Right lobe of liver (tissue), 6 donors: ENCODE data around the gene USB1. TPM values are rescaled to one million over a fixed set of nuclear protein-coding genes. Genes with fewer than 3 reads are reported as not detected.

Experiments
- ATAC-seq, 4 donors: fragments of 200-7000 bp; cut with Tn5 transposase; one replicate each; pipeline ENCODE4 v1.9.1; 2020; ENCODE audit warnings: mild to moderate bottlenecking in 4 of 4, moderate library complexity in 4 of 4
- DNase-seq, 3 donors: peaks; one replicate each; pipeline ENCODE4 v3.0.0-alpha.2; 2020
- H3K27ac ChIP-seq, 3 donors: fragments of 200-600 bp; one replicate each; pipeline ENCODE4 v1.8.0; 2022
- H3K27me3 ChIP-seq, 2 donors: fragments of 200-600 bp; one replicate each; pipeline ENCODE4 v1.8.0; 2022
- H3K36me3 ChIP-seq, 4 donors: fragments of 200-600 bp; sonication (generic) in 1 of 4; one replicate each; pipeline versions ENCODE4 v1.5.1 to v1.8.0; 2017 to 2022; ENCODE audit warnings: control low read depth in 1 of 4
- H3K4me1 ChIP-seq, 4 donors: fragments of 200-600 bp; sonication (generic) in 1 of 4; one replicate each; pipeline versions ENCODE4 v1.5.1 to v1.8.0; 2017 to 2022; ENCODE audit warnings: control low read depth in 1 of 4
- H3K4me3 ChIP-seq, 3 donors: fragments of 200-600 bp; one replicate each; pipeline ENCODE4 v1.8.0; 2022
- H3K9me3 ChIP-seq, 4 donors: fragments of 200-600 bp; sonication (generic) in 1 of 4; one replicate each; pipeline versions ENCODE4 v1.5.1 to v1.8.0; 2017 to 2022; ENCODE audit warnings: control low read depth in 1 of 4
- CTCF ChIP-seq, 4 donors: fragments of 200-600 bp in 3 of 4; fragments of 450-650 bp in 1 of 4; IDR thresholded peaks; one replicate each; pipeline versions ENCODE4 v1.5.1 to v1.8.0; 2016 to 2022; ENCODE audit warnings: antibody characterized with exemption in 4 of 4, mild to moderate bottlenecking in 2 of 4
- POLR2A ChIP-seq: fragments of 450-650 bp; IDR thresholded peaks from one replicate; pipeline ENCODE4 v1.6.1; 2017; ENCODE audit warnings: antibody characterized with exemption, mild to moderate bottlenecking
- WGBS: methylation state at CpG from one replicate; pipeline ENCODE4 v1.1.6; 2018; ENCODE audit warnings: low coverage, low lambda C conversion rate; ENCODE audit not compliant: insufficient coverage; ENCODE audit errors: missing lambda C conversion rate; 5-methylcytosine and 5-hydroxymethylcytosine counted together
- intact Hi-C, 2 donors: fragments of 100-400 bp; cut with DNase I; formaldehyde crosslinking; loops; one replicate each; pipeline versions ENCODE4 v1.11.2 to v1.14.1; 2022
- total RNA-seq, 6 experiments: library from RNA; depleted of rRNA in 2 of 6; stranded (reverse); fragments of >200 nt in 2 of 6; fragmentation: NEBNext Ultra II Directional in 3 of 6; extraction: Animal tissue kit (Norgen Biotek cat#: 25700) in 3 of 6; gene quantifications; one replicate each; pipeline versions ENCODE4 v1.1.0 to v1.2.4, GENCODE V29; 2016 to 2023
- donor health status: DM: no; HTN: yes; CAD: no.
- donor health status: DM: no; HTN: no; CAD: no.
- donor health status: DM: no; HTN: no; CAD: no.
- donor health status: DM: no; HTN: yes; CAD: no.
- donor health status: DM: no; HTN: yes; CAD: no.

The USB1 gene
- total RNA-seq, 6 experiments from 2014 or later = 20.6 to 63.3 (median 25.9) TPM

GRCh38 chr16:58048494-58049231 is 47.5 kb downstream of the USB1 start:
- ATAC-seq = no peak
- no peaks in the 10 kb centered on the region for H3K9me3 ChIP-seq
- H3K4me1 ChIP-seq = no peaks in the 10 kb centered on the region
- DNase-seq = no peak
- H3K36me3 ChIP-seq = peaks cover 0 to 5% (median 2%) of the 10 kb centered on the region in 4 donors
- WGBS = 100% methylated on average over 1 of the region's 13 CpGs
- H3K27ac ChIP-seq = no peak overlapping the region
- TF ChIP-seq POLR2A = no peak
- TF ChIP-seq CTCF (IDR thresholded peaks at IDR 0.05) = no peak
- H3K4me3 ChIP-seq = no peak overlapping the region
- intact Hi-C loops = no loop called here
- no peaks in the 10 kb centered on the region for H3K27me3 ChIP-seq

GRCh38 chr16:58049232-58050185 is 48.3 kb downstream of the USB1 start:
- H3K27ac ChIP-seq = no peak overlapping the region
- no peak for DNase-seq

GRCh38 chr16:58051296-58051695 is 50.1 kb downstream of the USB1 start:
- Histone ChIP-seq H3K4me3 (no peak overlapping the region), H3K36me3 (no peaks in the 10 kb centered on the region), H3K9me3 (no peaks in the 10 kb centered on the region), H3K27me3 (no peaks in the 10 kb centered on the region), H3K27ac (no peak overlapping the region), H3K4me1 (no peaks in the 10 kb centered on the region)
- DNase-seq (no peak), ATAC-seq (no peak)
- no peak for TF ChIP-seq CTCF (IDR thresholded peaks at IDR 0.05)
- TF ChIP-seq POLR2A = no peak
- WGBS = 52% methylated on average over 2 of the region's 2 CpGs
- intact Hi-C loops = no loop called here

More at GRCh38 chr16:58049232-58050185, 48.3 kb downstream of the USB1 start:
- no peaks in the 10 kb centered on the region for H3K4me1 ChIP-seq
- no peak for TF ChIP-seq POLR2A
- no peak for TF ChIP-seq CTCF (IDR thresholded peaks at IDR 0.05)
- H3K9me3 ChIP-seq = no peaks in the 10 kb centered on the region
- no peaks in the 10 kb centered on the region for H3K27me3 ChIP-seq
- no peaks in the 10 kb centered on the region for H3K36me3 ChIP-seq
- peak in 3 of 4 donors; percentile 3 to 34 (median 7) for ATAC-seq
- WGBS = 70% methylated on average over 6 of the region's 17 CpGs
- intact Hi-C loops = no loop called here
- no peak overlapping the region for H3K4me3 ChIP-seq

GRCh38 chr16:58051821-58052603 is 50.8 kb downstream of the USB1 start:
- DNase-seq (peak in 1 of 3 donors; percentile 36), ATAC-seq (peak in 2 of 4 donors; percentile 18 to 20)
- TF ChIP-seq CTCF (IDR thresholded peaks at IDR 0.05) (no peak), POLR2A (no peak)
- no peaks in the 10 kb centered on the region for H3K4me1 ChIP-seq
- intact Hi-C loops = no loop called here
- H3K4me3 ChIP-seq = no peak overlapping the region
- no peaks in the 10 kb centered on the region for H3K9me3 ChIP-seq
- H3K27me3 ChIP-seq = no peaks in the 10 kb centered on the region
- H3K27ac ChIP-seq = no peak overlapping the region
- WGBS = 77% methylated on average over 3 of the region's 10 CpGs
- no peaks in the 10 kb centered on the region for H3K36me3 ChIP-seq
